HepG2 (cell line): ENCODE measurements around the gene GRIN3B. TPM values are rescaled to one million over a fixed set of nuclear protein-coding genes. Genes with fewer than 3 reads are reported as not detected.

Experiments used
- ATF7 ChIP-seq, 2 experiments: fragments of 450-650 bp in 1 of 2; sonication (generic) in 1 of 2; formaldehyde crosslinking in 1 of 2; IDR thresholded peaks; 2 replicates each; pipeline versions ENCODE4 v1.4.0 to v1.6.1; 2016 to 2020; ENCODE audit warnings: antibody characterized with exemption in 1 of 2, mild to moderate bottlenecking in 1 of 2, missing genetic modification reagents in 1 of 2
- ETV5 ChIP-seq: IDR thresholded peaks from 2 replicates; pipeline ENCODE4 v1.6.1; 2018; ENCODE audit warnings: missing biosample characterization, missing genetic modification reagents, inconsistent platforms, borderline replicate concordance
- FLYWCH1 ChIP-seq: sonication (generic); formaldehyde crosslinking; IDR thresholded peaks from 2 replicates; pipeline ENCODE4 v1.8.1; 2023; ENCODE audit warnings: mild to moderate bottlenecking, missing genetic modification reagents
- HOXA7 ChIP-seq: sonication (generic); formaldehyde crosslinking; IDR thresholded peaks from 2 replicates; pipeline ENCODE4 v1.8.1; 2022; ENCODE audit warnings: mild to moderate bottlenecking, missing genetic modification reagents, moderate library complexity
- MAFF ChIP-seq: IDR thresholded peaks from 2 replicates; pipeline ENCODE4 v1.6.1; 2011; ENCODE audit warnings: low read depth, low read length, improper control_type of control experiment
- MED1 ChIP-seq: sonication (generic); formaldehyde crosslinking; IDR thresholded peaks from 2 replicates; pipeline ENCODE4 v1.4.0; 2020; ENCODE audit warnings: missing genetic modification reagents
- ONECUT2 ChIP-seq: sonication (generic); formaldehyde crosslinking; IDR thresholded peaks from 2 replicates; pipeline ENCODE4 v1.4.0; 2020; ENCODE audit warnings: missing genetic modification reagents
- PCBP1 ChIP-seq: fragments of 200-400 bp; formaldehyde crosslinking; IDR thresholded peaks from 2 replicates; pipeline ENCODE4 v1.6.1; 2017; ENCODE audit warnings: mild to moderate bottlenecking, low read depth, low read length, borderline replicate concordance
- PITX1 ChIP-seq: sonication (generic); formaldehyde crosslinking; IDR thresholded peaks from 2 replicates; pipeline ENCODE4 v1.5.1; 2020; ENCODE audit warnings: mild to moderate bottlenecking, missing genetic modification reagents
- SNRNP70 ChIP-seq: fragments of 200-400 bp; formaldehyde crosslinking; IDR thresholded peaks from 2 replicates; pipeline ENCODE4 v1.6.1; 2017; ENCODE audit warnings: mild to moderate bottlenecking, low read depth, low read length, moderate library complexity
- ZNF232 ChIP-seq: sonication (generic); formaldehyde crosslinking; IDR thresholded peaks from 2 replicates; pipeline ENCODE4 v1.4.0; 2020; ENCODE audit warnings: missing genetic modification reagents, borderline replicate concordance
- ZNF484 ChIP-seq: sonication (generic); formaldehyde crosslinking; IDR thresholded peaks from 2 replicates; pipeline ENCODE4 v1.5.1; 2020; ENCODE audit warnings: mild to moderate bottlenecking, low read depth, missing genetic modification reagents, borderline replicate concordance
- ZNF678 ChIP-seq: sonication (generic); formaldehyde crosslinking; IDR thresholded peaks from 2 replicates; pipeline ENCODE4 v1.4.0; 2020; ENCODE audit warnings: mild to moderate bottlenecking, missing genetic modification reagents
- polyA plus RNA-seq, 8 experiments: library from polyadenylated mRNA; depleted of rRNA in 3 of 8; stranded (reverse) in 7 of 8; unstranded in 1 of 8; fragments of >200 nt; fragmentation: Illumina TruSeq in 4 of 8; extraction: Trizol in 4 of 8; gene quantifications; 2 replicates each; pipeline versions ENCODE4 v1.2.1 to v1.2.3, GENCODE V29; 2011 to 2016; ENCODE audit warnings: low read depth in 4 of 8, missing spikeins in 1 of 8, mixed read lengths in 1 of 8; ENCODE audit not compliant: insufficient read depth in 1 of 8
- total RNA-seq, 5 experiments: library from RNA; depleted of rRNA; stranded (reverse); fragments of >200 nt; fragmentation: Illumina TruSeq; extraction: Trizol; gene quantifications; 2 replicates each; pipeline ENCODE4 v1.2.3, GENCODE V29; 2016; ENCODE audit warnings: low read depth in 1 of 5
- TF ChIP-seq, protein P1 (sequence below): sonication (generic); formaldehyde crosslinking; conservative IDR thresholded peaks from 2 replicates; pipeline ENCODE4 v1.8.0; 2022; ENCODE audit warnings: missing genetic modification reagents
- TF ChIP-seq, protein P2 (sequence below): sonication (generic); formaldehyde crosslinking; IDR thresholded peaks from 2 replicates; pipeline ENCODE4 v1.4.0; 2020; ENCODE audit warnings: missing genetic modification reagents
- TF ChIP-seq, protein P3 (sequence below): sonication (generic); formaldehyde crosslinking; conservative IDR thresholded peaks from 2 replicates; pipeline ENCODE4 v1.4.0; 2020; ENCODE audit warnings: missing genetic modification reagents
- TF ChIP-seq, protein P4 (sequence below): sonication (generic); formaldehyde crosslinking; IDR thresholded peaks from 2 replicates; pipeline ENCODE4 v1.5.0; 2020; ENCODE audit warnings: missing genetic modification reagents
- TF ChIP-seq, protein P5 (sequence below): sonication (generic); formaldehyde crosslinking; IDR thresholded peaks from 2 replicates; pipeline ENCODE4 v1.4.0; 2020; ENCODE audit warnings: missing genetic modification reagents, borderline replicate concordance

The GRIN3B gene
- total and polyA plus RNA-seq, 2 of the 13 experiments (the other 11 are each of a cell fraction or from before 2014, with no cell fraction given): 0.07 to 0.20 TPM

DNA sequence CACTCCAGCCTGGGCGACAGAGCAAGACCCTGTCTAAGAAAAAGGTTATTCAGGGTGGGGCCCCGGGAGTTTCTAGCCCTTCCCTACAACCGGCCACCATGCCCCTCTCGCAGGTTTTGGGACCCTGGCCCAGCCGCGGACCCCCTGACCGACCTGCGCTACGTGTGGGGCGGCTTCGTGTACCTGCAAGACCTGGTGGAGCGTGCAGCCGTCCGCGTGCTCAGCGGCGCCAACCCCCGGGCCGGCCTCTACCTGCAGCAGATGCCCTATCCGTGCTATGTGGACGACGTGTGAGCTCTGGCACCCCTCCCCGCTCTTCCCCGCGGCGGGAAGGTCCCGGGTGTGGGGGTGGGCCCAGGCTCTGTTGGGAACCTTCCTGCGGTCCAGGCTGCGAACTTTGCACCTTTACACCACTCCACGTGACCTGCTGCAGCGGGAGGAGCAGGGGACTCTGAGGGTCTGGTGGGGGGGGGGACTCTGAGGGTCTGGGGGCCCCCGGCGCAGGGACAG, 46.0 kb downstream of the GRIN3B start (continued):
- TF ChIP-seq, protein P1, sequence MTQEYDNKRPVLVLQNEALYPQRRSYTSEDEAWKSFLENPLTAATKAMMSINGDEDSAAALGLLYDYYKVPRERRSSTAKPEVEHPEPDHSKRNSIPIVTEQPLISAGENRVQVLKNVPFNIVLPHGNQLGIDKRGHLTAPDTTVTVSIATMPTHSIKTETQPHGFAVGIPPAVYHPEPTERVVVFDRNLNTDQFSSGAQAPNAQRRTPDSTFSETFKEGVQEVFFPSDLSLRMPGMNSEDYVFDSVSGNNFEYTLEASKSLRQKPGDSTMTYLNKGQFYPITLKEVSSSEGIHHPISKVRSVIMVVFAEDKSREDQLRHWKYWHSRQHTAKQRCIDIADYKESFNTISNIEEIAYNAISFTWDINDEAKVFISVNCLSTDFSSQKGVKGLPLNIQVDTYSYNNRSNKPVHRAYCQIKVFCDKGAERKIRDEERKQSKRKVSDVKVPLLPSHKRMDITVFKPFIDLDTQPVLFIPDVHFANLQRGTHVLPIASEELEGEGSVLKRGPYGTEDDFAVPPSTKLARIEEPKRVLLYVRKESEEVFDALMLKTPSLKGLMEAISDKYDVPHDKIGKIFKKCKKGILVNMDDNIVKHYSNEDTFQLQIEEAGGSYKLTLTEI: no peak
- TF ChIP-seq MED1 (CRISPR knock-in tag) (peak; percentile 67), ONECUT2 (CRISPR knock-in tag) (no peak), ZNF678 (no peak), ATF7 (IDR thresholded peaks at IDR 0.05) (no peak), ATF7 (CRISPR knock-in tag; IDR thresholded peaks at IDR 0.05) (no peak), PITX1 (peak; percentile 62; the same call in 1 of the 2 replicates), FLYWCH1 (CRISPR knock-in tag) (no peak), PCBP1 (no peak), ZNF232 (CRISPR knock-in tag) (0 out of 2 replicates have a peak, but pooled peaks have one; percentile 66), SNRNP70 (no peak), ZNF484 (CRISPR knock-in tag) (no peak), ETV5 (CRISPR knock-in tag) (peak; percentile 17; the same call in 1 of the 2 replicates), MAFF (no peak), HOXA7 (CRISPR knock-in tag) (no peak)
- TF ChIP-seq, protein P2, sequence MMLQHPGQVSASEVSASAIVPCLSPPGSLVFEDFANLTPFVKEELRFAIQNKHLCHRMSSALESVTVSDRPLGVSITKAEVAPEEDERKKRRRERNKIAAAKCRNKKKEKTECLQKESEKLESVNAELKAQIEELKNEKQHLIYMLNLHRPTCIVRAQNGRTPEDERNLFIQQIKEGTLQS: no peak
- TF ChIP-seq, protein P3, sequence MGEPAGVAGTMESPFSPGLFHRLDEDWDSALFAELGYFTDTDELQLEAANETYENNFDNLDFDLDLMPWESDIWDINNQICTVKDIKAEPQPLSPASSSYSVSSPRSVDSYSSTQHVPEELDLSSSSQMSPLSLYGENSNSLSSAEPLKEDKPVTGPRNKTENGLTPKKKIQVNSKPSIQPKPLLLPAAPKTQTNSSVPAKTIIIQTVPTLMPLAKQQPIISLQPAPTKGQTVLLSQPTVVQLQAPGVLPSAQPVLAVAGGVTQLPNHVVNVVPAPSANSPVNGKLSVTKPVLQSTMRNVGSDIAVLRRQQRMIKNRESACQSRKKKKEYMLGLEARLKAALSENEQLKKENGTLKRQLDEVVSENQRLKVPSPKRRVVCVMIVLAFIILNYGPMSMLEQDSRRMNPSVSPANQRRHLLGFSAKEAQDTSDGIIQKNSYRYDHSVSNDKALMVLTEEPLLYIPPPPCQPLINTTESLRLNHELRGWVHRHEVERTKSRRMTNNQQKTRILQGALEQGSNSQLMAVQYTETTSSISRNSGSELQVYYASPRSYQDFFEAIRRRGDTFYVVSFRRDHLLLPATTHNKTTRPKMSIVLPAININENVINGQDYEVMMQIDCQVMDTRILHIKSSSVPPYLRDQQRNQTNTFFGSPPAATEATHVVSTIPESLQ (CRISPR knock-in tag): no peak
- TF ChIP-seq, protein P4, sequence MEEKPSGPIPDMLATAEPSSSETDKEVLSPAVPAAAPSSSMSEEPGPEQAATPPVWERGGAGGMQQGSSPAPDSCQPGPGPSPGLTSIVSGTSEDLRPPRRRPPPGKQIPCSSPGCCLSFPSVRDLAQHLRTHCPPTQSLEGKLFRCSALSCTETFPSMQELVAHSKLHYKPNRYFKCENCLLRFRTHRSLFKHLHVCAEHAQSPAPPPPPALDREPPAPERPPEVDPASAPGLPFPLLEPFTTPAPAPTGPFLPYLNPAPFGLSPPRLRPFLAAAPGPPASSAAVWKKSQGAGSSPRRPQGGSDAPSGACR (CRISPR knock-in tag): no peak
- TF ChIP-seq, protein P5, sequence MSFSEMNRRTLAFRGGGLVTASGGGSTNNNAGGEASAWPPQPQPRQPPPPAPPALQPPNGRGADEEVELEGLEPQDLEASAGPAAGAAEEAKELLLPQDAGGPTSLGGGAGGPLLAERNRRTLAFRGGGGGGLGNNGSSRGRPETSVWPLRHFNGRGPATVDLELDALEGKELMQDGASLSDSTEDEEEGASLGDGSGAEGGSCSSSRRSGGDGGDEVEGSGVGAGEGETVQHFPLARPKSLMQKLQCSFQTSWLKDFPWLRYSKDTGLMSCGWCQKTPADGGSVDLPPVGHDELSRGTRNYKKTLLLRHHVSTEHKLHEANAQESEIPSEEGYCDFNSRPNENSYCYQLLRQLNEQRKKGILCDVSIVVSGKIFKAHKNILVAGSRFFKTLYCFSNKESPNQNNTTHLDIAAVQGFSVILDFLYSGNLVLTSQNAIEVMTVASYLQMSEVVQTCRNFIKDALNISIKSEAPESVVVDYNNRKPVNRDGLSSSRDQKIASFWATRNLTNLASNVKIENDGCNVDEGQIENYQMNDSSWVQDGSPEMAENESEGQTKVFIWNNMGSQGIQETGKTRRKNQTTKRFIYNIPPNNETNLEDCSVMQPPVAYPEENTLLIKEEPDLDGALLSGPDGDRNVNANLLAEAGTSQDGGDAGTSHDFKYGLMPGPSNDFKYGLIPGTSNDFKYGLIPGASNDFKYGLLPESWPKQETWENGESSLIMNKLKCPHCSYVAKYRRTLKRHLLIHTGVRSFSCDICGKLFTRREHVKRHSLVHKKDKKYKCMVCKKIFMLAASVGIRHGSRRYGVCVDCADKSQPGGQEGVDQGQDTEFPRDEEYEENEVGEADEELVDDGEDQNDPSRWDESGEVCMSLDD (CRISPR knock-in tag): 0 out of 2 replicates have a peak, but pooled peaks have one; percentile 46
